Mononuclear cell (primary cell): ENCODE data around the gene ESYT1. TPM values are rescaled to one million over a fixed set of nuclear protein-coding genes. Genes with fewer than 3 reads are reported as not detected.

Experiments
- H3K27me3 ChIP-seq: 2 replicates; pipeline ENCODE4 v1.6.0; 2011; ENCODE audit warnings: low read length, control low read depth; ENCODE audit not compliant: insufficient read depth
- H3K4me1 ChIP-seq: 2 replicates; pipeline ENCODE4 v1.5.1; 2011; ENCODE audit warnings: mild to moderate bottlenecking, low read length, control low read depth; ENCODE audit not compliant: insufficient read depth
- H3K4me3 ChIP-seq: 2 replicates; pipeline ENCODE4 v1.5.1; 2011; ENCODE audit warnings: mild to moderate bottlenecking, low read length, moderate library complexity
- H3K9me3 ChIP-seq: 2 replicates; pipeline ENCODE4 v1.5.1; 2011; ENCODE audit warnings: low read depth, mild to moderate bottlenecking, control low read depth, low read length
- total RNA-seq: library from RNA; depleted of rRNA; stranded (reverse); fragments of >200 nt; gene quantifications from one replicate; pipeline ENCODE4 v1.2.3, GENCODE V29; 2012

The ESYT1 gene
- total RNA-seq, 1 donor, result 62.1 TPM

GRCh38 chr12:56163533-56164344 lies 35.7 kb downstream of the ESYT1 start:
- Histone ChIP-seq H3K27me3 (no peaks in the 10 kb centered on the region), H3K9me3 (no peaks in the 10 kb centered on the region), H3K4me1 (peaks cover 24% of the 10 kb centered on the region), H3K4me3 (no peak overlapping the region)

GRCh38 chr12:56164345-56164729 lies 36.3 kb downstream of the ESYT1 start:
- H3K27me3 ChIP-seq, result no peaks in the 10 kb centered on the region
- H3K4me1 ChIP-seq, result peaks cover 20% of the 10 kb centered on the region
- no peak overlapping the region for H3K4me3 ChIP-seq
- H3K9me3 ChIP-seq, result no peaks in the 10 kb centered on the region

GRCh38 chr12:56165369-56165768 lies 37.3 kb downstream of the ESYT1 start:
- Histone ChIP-seq H3K27me3 (no peaks in the 10 kb centered on the region), H3K4me3 (no peak overlapping the region), H3K4me1 (peaks cover 9% of the 10 kb centered on the region), H3K9me3 (no peaks in the 10 kb centered on the region)

GRCh38 chr12:56169229-56169759 lies 41.2 kb downstream of the ESYT1 start:
- Histone ChIP-seq H3K9me3 (no peaks in the 10 kb centered on the region), H3K27me3 (no peaks in the 10 kb centered on the region), H3K4me1 (no peaks in the 10 kb centered on the region), H3K4me3 (no peak overlapping the region)

GRCh38 chr12:56172839-56173238 lies 44.8 kb downstream of the ESYT1 start:
- no peaks in the 10 kb centered on the region for H3K4me1 ChIP-seq
- H3K4me3 ChIP-seq, result no peak overlapping the region
- no peaks in the 10 kb centered on the region for H3K27me3 ChIP-seq
- no peaks in the 10 kb centered on the region for H3K9me3 ChIP-seq

GRCh38 chr12:56178347-56178746 lies 50.3 kb downstream of the ESYT1 start:
- H3K9me3 ChIP-seq, result no peaks in the 10 kb centered on the region
- no peak overlapping the region for H3K4me3 ChIP-seq
- H3K27me3 ChIP-seq, result no peaks in the 10 kb centered on the region
- H3K4me1 ChIP-seq, result peaks cover 7% of the 10 kb centered on the region

GRCh38 chr12:56186957-56187356 lies 58.9 kb downstream of the ESYT1 start:
- Histone ChIP-seq H3K4me1 (peaks cover 42% of the 10 kb centered on the region), H3K4me3 (no peak overlapping the region), H3K9me3 (no peaks in the 10 kb centered on the region), H3K27me3 (no peaks in the 10 kb centered on the region)

- no peaks in the 10 kb centered on the region for H3K27me3 ChIP-seq
- no peaks in the 10 kb centered on the region for H3K9me3 ChIP-seq
- H3K4me3 ChIP-seq, result peak overlapping the region; percentile 54
- peaks cover 35% of the 10 kb centered on the region for H3K4me1 ChIP-seq
Measured at GRCh38 chr12:56188131-56188777, 60.2 kb downstream of the ESYT1 start.

GRCh38 chr12:56188778-56189098 lies 60.7 kb downstream of the ESYT1 start:
- H3K9me3 ChIP-seq, result no peaks in the 10 kb centered on the region
- peak overlapping the region; percentile 54 for H3K4me3 ChIP-seq
- H3K27me3 ChIP-seq, result no peaks in the 10 kb centered on the region
- peaks cover 35% of the 10 kb centered on the region for H3K4me1 ChIP-seq

- Histone ChIP-seq H3K4me3 (peak within 1 kb of the TSS; percentile 74), H3K27me3 (no peaks in the 10 kb centered on the region), H3K4me1 (peaks cover 35% of the 10 kb centered on the region), H3K9me3 (no peaks in the 10 kb centered on the region)
Measured at GRCh38 chr12:56189099-56189917, 61.2 kb downstream of the ESYT1 start, which contains the start of gene SMARCC2. Gene SMARCC2, minus strand, starts transcription at chr12:56189483. Its CDS starts 22 bp downstream, at chr12:56189461.

- Histone ChIP-seq H3K27me3 (no peaks in the 10 kb centered on the region), H3K9me3 (no peaks in the 10 kb centered on the region), H3K4me3 (peak overlapping the region; percentile 74), H3K4me1 (peaks cover 35% of the 10 kb centered on the region)
Measured at GRCh38 chr12:56189918-56190694, 62.0 kb downstream of the ESYT1 start.

- Histone ChIP-seq H3K4me1 (peaks cover 35% of the 10 kb centered on the region), H3K27me3 (no peaks in the 10 kb centered on the region), H3K4me3 (no peak overlapping the region), H3K9me3 (no peaks in the 10 kb centered on the region)
Measured at GRCh38 chr12:56190695-56191155, 62.7 kb downstream of the ESYT1 start.

- no peaks in the 10 kb centered on the region for H3K9me3 ChIP-seq
- H3K4me1 ChIP-seq, result peaks cover 25% of the 10 kb centered on the region
- H3K27me3 ChIP-seq, result no peaks in the 10 kb centered on the region
- no peak overlapping the region for H3K4me3 ChIP-seq
Measured at GRCh38 chr12:56192582-56192981, 64.5 kb downstream of the ESYT1 start.

- no peaks in the 10 kb centered on the region for H3K9me3 ChIP-seq
- H3K27me3 ChIP-seq, result no peaks in the 10 kb centered on the region
- no peak overlapping the region for H3K4me3 ChIP-seq
- peaks cover 20% of the 10 kb centered on the region for H3K4me1 ChIP-seq
Measured at GRCh38 chr12:56193025-56193578, 65.0 kb downstream of the ESYT1 start.
